Measurements from ENCODE around the gene SEC14L3. TPM values are rescaled to one million over a fixed set of nuclear protein-coding genes. Genes with fewer than 3 reads are reported as not detected.

Gene SEC14L3
- total and polyA plus RNA-seq, 10 of the 15 experiments (the other 5 are each of a cell fraction or from before 2014, with no cell fraction given) = 0.03 TPM; not detected in 9

DNA sequence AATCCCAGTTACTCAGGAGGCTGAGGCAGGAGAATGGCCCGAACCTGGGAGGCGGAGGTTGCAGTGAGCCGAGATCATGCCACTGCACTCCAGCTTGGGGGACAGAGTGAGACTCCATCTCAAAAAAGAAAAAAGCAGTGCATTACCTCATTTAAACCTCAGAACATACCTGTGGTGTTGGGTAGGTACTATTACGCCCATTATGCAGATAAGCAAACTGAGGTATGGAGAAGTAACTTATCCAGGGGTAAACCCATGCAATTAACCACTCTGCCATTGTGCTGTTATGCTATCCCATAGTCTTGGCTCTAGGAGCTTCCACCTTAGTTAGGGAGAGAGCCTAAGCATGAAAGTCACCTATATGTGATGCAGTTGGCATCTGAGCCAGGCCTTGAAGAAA lies 2.3 kb upstream of the SEC14L3 start:
- intact Hi-C loops (cut with micrococcal nuclease; ENCODE audit: unreplicated experiment) (no loop called here), in situ Hi-C loops (cut with MboI) (no loop called here)
- ChIA-PET CTCF (interaction anchor here (1.3 kb wide), 1 partner anchor 186 kb away, joined by 3 read pairs; no protein-coding TSS in a partner anchor), SMC1A (ENCODE audit: uncharacterized antibody, unreplicated experiment) (no interaction called here), POLR2A (no interaction called here), RAD21 (ENCODE audit: unreplicated experiment) (no interaction called here)
- FAIRE-seq (no peak), ATAC-seq (no peak), DNase-seq (ENCODE audit: low read depth, low spot score) (no peak)
- no peak overlapping the region for H2AFZ ChIP-seq (ENCODE audit: control insufficient read depth, low read depth, low read length)
- no peak overlapping the region for H3K4me2 ChIP-seq (ENCODE audit: control insufficient read depth, insufficient read depth)
- H3K27me3 ChIP-seq (replicated peaks in 1 of 2; ENCODE audit: control insufficient read depth in 2 of 2, insufficient read depth in 2 of 2, low read length in 1 of 2) = peaks cover 0 to 2% of the 10 kb centered on the region in 2 experiments; a peak in 2 of 4 replicates
- TF ChIP-seq TCF12 (IDR thresholded peaks at IDR 0.05; ENCODE audit: low read depth, low read length) (no peak), USF2 (IDR thresholded peaks at IDR 0.05; ENCODE audit: borderline replicate concordance, low read depth, low read length) (no peak), NR2F1 (conservative IDR thresholded peaks at IDR 0.05) (no peak), MTA3 (IDR thresholded peaks at IDR 0.05; ENCODE audit: borderline replicate concordance, low read length) (no peak), IKZF1 (conservative IDR thresholded peaks at IDR 0.05) (no peak), CHD4 (IDR thresholded peaks at IDR 0.05) (no peak), MYC (IDR thresholded peaks at IDR 0.05; ENCODE audit: insufficient read depth, insufficient read length, insufficient replicate concordance, low read length, severe bottlenecking) (no peak)
- TF ChIP-seq, protein P1, sequence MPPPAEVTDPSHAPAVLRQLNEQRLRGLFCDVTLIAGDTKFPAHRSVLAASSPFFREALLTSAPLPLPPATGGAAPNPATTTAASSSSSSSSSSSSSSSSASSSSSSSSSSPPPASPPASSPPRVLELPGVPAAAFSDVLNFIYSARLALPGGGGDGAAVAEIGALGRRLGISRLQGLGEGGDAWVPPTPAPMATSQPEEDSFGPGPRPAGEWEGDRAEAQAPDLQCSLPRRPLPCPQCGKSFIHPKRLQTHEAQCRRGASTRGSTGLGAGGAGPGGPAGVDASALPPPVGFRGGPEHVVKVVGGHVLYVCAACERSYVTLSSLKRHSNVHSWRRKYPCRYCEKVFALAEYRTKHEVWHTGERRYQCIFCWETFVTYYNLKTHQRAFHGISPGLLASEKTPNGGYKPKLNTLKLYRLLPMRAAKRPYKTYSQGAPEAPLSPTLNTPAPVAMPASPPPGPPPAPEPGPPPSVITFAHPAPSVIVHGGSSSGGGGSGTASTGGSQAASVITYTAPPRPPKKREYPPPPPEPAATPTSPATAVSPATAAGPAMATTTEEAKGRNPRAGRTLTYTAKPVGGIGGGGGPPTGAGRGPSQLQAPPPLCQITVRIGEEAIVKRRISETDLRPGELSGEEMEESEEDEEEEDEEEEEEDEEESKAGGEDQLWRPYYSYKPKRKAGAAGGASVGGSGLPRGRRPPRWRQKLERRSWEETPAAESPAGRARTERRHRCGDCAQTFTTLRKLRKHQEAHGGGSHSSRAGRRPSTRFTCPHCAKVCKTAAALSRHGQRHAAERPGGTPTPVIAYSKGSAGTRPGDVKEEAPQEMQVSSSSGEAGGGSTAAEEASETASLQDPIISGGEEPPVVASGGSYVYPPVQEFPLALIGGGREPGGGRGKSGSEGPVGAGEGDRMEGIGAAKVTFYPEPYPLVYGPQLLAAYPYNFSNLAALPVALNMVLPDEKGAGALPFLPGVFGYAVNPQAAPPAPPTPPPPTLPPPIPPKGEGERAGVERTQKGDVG (CRISPR knock-in tag; IDR thresholded peaks at IDR 0.05) = no peak
- no peak overlapping the region for H3K27ac ChIP-seq (ENCODE audit: control insufficient read depth, insufficient read depth)
- H3K36me3 ChIP-seq (ENCODE audit: control insufficient read depth in 2 of 2, insufficient read depth in 2 of 2, low read length in 1 of 2) = no peaks in the 10 kb centered on the region
- H3K4me1 ChIP-seq (ENCODE audit: control insufficient read depth, insufficient read depth, low read length) = no peaks in the 10 kb centered on the region
- no peaks in the 10 kb centered on the region for H4K20me1 ChIP-seq (ENCODE audit: control insufficient read depth, insufficient read depth)
- no peaks in the 10 kb centered on the region for H3K79me2 ChIP-seq (ENCODE audit: control insufficient read depth, insufficient read depth, low read length)
- no peak overlapping the region for H3K9ac ChIP-seq (ENCODE audit: control insufficient read depth, insufficient read depth, low read length)
- no peak overlapping the region for H3K4me3 ChIP-seq
- 26% methylated on average over 4 of the region's 4 CpGs for WGBS (ENCODE audit: insufficient coverage, insufficient replicate concordance, low lambda C conversion rate, missing lambda C conversion rate)
- BruUV-seq (replicated peaks) = no TSS peak
- no peaks in the 10 kb centered on the region for H3K9me3 ChIP-seq (replicated peaks; ENCODE audit: control insufficient read depth, insufficient read depth, low read length)

Measured in GM12878 (cell line).